ENCODE data around the gene ALK.

The ALK gene

GRCh38 chr2:29317077-29317517 is 604.3 kb downstream of the ALK start:
- FAIRE-seq (no peak), DNase-seq (ENCODE audit: insufficient read length, low spot score) (no peak)
- TF ChIP-seq CTCF (IDR thresholded peaks at IDR 0.05; ENCODE audit: insufficient read depth, missing control alignments), result no peak

DNA sequence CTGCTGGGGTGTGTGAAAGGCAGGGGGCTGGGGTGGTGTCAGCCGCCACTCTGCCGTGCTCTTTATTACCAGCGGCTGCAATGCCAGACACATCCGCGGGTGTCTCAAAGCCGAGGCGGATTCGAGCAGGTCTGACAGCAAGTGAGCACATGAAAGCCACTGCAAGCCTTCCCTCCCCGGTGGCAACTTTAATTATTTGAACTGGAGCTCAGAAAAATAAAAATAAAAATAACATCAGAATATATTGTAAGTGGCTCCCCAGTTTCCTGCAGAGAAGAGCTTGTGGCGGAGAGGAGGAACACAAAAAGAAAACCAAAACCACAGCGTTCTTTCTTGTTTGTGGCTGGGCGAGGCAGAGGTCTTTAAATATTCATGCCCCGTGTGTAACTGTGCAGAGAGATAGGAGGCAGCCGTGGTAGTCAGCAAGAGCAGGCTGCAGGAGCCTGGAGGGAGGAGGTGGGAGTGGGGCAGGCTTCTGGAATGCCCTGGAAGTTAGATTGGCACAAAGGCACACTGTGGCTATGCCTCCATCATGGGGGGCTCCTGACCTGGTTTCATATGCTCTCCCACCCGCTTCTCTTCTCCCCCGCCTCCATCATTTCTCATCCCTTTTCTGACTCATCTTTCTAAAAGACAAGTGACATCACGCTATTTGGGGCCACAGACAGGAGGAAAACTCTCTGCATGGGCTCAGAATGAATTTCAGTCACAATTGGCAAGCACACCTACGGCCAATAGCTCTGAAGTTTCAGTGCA is 606.4 kb downstream of the ALK start:
- FAIRE-seq (no peak), DNase-seq (ENCODE audit: insufficient read length, low spot score) (no peak)
- TF ChIP-seq CTCF (IDR thresholded peaks at IDR 0.05; ENCODE audit: insufficient read depth, missing control alignments), result no peak

DNA sequence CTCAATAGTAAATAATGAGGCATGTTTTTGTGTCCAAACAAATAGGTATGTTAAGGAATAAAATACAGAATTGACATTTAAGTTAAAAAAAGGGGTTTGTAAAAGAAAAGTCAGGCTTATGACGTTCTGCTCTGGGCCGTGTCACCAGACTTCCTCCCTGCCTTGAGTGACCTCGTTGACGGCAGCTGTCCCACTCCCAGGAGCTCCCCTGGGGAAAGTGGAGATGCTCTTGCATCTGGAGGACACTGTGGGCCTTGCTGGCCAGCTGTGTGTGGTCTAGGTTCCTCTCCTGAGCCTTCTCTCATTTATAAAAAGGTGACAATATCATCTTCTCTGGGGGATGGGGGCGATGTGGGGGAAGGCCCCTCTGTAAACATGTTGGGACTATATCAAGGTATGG is 609.9 kb downstream of the ALK start:
- DNase-seq (ENCODE audit: insufficient read length, low spot score) (no peak), FAIRE-seq (no peak)

DNA sequence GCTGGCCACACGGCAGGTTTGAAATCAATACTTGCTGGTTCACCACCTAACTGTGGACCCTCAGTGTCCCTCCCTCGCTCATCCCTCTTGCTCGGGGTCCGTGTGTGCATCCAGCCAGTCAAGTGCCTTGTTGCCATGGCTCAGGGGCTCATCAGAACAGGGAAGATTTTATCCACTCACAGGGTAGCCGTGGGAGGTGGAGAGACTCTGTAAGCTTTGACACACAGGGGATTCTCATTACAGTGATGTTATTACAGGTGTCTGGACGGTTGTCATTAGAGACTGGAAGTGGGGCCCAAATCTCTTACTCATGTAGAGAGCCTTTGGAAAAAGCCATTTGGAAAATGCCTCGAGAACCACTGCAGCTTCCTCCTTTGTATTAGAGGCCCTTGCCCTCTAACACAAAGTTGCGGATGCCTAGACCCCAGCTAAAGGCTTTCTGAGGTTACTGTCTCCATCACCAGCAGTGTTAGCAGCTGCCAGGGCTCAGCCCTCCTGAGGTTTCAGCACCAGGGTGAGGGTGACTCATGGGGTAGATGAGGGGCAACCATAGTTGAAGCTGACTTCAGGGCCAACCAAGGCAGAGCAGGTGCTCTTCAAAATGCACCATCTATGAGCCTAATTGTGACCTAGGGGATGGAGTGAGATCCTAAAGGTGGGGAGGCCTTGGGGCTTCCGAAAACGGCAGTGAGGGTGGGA is 610.6 kb downstream of the ALK start:
- TF ChIP-seq CTCF (IDR thresholded peaks at IDR 0.05; ENCODE audit: insufficient read depth, missing control alignments), result no peak
- DNase-seq (ENCODE audit: insufficient read length, low spot score) (no peak), FAIRE-seq (no peak)

More for the DNA sequence above, 609.9 kb downstream of the ALK start:
- TF ChIP-seq CTCF (IDR thresholded peaks at IDR 0.05; ENCODE audit: insufficient read depth, missing control alignments), result no peak

DNA sequence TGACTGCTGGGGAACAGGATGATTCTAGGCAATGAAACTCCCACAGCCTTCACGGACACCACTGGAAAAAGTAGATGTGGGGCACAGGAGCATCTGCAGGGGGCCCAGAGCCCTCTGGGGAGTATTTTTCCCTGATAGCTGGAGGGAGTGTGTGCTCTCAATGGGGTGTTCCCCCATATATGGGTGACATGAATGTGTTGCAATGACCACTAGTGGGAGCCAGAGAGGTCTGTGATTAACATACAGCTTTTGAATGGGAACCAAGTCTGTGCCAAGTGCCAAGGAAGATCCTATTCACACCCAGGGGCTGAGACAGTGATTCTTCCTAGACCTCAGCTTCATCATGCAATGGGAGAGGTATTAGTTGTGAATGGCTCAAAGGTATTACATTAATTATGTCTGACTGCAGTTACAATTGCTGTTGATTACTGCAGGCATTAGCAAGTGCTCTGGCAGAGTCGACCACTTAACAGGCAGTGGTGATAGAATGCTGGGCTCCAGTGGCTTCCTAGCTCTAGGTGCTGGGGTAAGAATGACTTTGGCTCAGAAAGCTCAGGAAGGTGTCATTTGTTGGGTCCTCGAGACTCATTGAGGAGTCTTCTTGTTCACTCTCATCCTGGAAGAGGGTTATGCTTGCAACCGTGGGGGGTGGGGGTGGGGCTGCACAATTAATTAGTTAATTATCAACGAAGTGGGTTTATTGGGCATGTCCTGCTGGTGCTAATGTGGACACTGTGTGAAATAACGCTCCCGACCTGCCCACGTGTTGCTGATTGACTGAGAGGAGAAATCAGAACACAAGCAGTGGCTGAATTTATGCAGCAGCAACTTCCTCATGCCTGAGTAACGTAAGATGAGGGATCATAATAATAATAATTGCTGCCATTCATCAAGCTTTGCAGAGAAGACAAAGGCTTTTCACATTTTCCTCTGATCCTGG is 612.0 kb downstream of the ALK start:
- FAIRE-seq, result peak; percentile 69
- TF ChIP-seq CTCF (IDR thresholded peaks at IDR 0.05; ENCODE audit: insufficient read depth, missing control alignments), result peak; percentile 67
- DNase-seq (ENCODE audit: insufficient read length, low spot score), result peak; percentile 41

DNA sequence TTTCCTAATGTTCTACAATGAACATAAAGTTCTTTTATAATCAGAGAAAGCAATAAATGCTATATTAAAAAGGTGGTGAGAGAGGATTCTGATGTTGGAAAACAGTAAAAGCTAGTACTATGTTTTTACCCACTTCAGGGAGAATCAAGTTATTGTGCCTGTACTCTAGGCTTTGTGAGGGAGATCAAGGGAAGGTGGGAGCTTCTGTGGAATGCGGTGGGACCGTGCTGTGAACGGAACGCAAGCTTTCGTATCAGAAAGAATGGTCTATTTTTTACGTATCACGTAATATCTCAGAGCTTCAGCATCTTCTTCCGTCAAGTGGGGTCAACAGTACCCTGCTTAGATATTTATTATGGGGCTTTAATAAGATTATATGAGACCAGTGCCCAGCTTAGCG is 613.0 kb downstream of the ALK start:
- TF ChIP-seq CTCF (IDR thresholded peaks at IDR 0.05; ENCODE audit: insufficient read depth, missing control alignments), result no peak
- no peak for DNase-seq (ENCODE audit: insufficient read length, low spot score)
- no peak for FAIRE-seq

All from D721Med (cell line).